ENCODE measurements around the gene GTPBP6. TPM values are rescaled to one million over a fixed set of nuclear protein-coding genes. Genes with fewer than 3 reads are reported as not detected.

The GTPBP6 gene
- total RNA-seq, 3 donors from 2014 or later (not counting 1 experiment from before 2014, with no cell fraction given), result 46.9 to 62.8 (median 49.8) TPM

DNA sequence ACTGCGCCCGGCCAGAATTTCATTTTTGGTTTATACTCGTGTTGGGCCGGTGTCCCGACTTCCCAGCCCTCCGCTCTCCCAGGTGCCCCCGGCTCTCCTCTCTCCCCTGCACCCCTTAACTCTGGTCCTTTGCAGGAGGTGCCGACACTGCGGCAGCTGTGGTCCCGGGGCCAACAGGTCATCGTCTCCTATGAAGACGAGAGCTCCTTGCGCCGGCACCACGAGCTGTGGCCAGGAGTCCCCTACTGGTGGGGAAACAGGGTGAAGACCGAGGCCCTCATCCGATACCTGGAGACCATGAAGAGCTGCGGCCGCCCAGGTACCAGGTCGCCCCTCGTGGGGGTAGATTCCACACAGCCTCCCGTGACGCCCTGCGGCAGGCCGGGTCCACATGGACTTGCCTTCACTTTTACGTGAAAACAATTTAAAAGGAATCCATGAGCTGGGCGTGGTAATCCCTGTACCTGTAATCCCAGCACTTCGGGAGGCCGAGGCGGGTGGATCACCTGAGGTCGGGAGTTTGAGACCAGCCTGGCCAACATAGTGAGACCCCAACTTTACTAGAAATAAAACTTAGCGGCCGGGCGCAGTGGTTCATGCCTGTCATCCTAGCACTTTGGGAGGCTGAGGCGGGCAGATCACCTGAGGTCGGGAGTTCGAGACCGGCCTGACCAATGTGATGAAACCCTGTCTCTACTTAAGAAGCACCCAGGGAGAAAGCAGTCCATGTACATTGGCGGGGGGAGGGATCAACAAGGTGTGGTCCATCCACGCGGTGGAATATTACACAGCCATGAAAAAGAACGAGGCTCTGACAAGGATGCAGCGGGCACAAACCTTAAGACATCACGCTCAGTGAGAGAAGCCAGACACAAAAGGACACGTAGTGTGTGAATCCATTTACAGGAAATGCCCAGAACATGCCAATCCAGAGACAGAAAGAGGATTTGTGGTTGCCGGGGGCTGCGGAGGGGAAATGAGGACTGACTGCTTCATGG is 25.4 kb downstream of the GTPBP6 start:
- no peak overlapping the region for H3K4me3 ChIP-seq (ENCODE audit: low read length)
- no peaks in the 10 kb centered on the region for H3K4me1 Mint-ChIP-seq
- no peak overlapping the region for H3K27ac ChIP-seq (ENCODE audit: low read length)
- no peaks in the 10 kb centered on the region for H3K27me3 ChIP-seq (ENCODE audit: control insufficient read depth, insufficient read depth, low read length)
- TF ChIP-seq, protein P1, sequence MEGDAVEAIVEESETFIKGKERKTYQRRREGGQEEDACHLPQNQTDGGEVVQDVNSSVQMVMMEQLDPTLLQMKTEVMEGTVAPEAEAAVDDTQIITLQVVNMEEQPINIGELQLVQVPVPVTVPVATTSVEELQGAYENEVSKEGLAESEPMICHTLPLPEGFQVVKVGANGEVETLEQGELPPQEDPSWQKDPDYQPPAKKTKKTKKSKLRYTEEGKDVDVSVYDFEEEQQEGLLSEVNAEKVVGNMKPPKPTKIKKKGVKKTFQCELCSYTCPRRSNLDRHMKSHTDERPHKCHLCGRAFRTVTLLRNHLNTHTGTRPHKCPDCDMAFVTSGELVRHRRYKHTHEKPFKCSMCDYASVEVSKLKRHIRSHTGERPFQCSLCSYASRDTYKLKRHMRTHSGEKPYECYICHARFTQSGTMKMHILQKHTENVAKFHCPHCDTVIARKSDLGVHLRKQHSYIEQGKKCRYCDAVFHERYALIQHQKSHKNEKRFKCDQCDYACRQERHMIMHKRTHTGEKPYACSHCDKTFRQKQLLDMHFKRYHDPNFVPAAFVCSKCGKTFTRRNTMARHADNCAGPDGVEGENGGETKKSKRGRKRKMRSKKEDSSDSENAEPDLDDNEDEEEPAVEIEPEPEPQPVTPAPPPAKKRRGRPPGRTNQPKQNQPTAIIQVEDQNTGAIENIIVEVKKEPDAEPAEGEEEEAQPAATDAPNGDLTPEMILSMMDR (IDR thresholded peaks at IDR 0.05), result no peak
- no peaks in the 10 kb centered on the region for H3K36me3 Mint-ChIP-seq
- H3K36me3 ChIP-seq (ENCODE audit: control insufficient read depth, insufficient read depth, low read length), result peaks cover 10% of the 10 kb centered on the region
- no peak overlapping the region for H3K4me3 Mint-ChIP-seq
- WGBS (ENCODE audit: insufficient coverage), result 97% methylated on average over 47 of the region's 47 CpGs
- H3K4me1 ChIP-seq (ENCODE audit: control insufficient read depth, insufficient read depth, low read length), result no peaks in the 10 kb centered on the region
- intact Hi-C loops (cut with micrococcal nuclease), result no loop called here
- H3K27ac Mint-ChIP-seq, result no peak overlapping the region
- ATAC-seq (no peak), DNase-seq (no peak)
- H3K9me3 ChIP-seq (ENCODE audit: control insufficient read depth, insufficient read depth, low read length), result peaks cover 5% of the 10 kb centered on the region
- H3K27me3 Mint-ChIP-seq (ENCODE audit: low read depth in 2 of 2), result no peaks in the 10 kb centered on the region
- no peaks in the 10 kb centered on the region for H3K9me3 Mint-ChIP-seq

DNA sequence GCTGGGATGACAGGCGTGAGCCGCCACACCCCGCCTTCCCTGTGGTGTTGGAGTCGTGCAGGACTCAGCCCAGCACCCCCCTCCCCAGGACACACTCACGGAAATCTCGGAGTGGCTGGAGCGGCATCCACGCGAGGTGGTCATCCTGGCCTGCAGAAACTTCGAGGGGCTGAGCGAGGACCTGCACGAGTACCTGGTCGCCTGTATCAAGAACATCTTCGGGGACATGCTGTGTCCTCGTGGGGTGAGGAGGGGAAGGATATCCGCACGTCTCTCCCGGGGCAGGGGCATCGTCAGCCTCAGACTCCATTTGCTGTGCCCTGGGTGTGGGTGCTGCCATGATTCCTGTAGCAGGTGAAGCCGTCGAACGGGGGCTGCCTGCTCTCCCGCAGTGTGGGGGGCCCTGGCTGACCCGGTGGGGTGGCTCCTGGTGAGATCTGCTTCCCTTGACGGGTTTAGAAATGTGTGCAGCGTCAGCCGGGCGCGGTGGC is 27.1 kb downstream of the GTPBP6 start:
- peaks cover 5% of the 10 kb centered on the region for H3K9me3 ChIP-seq (ENCODE audit: control insufficient read depth, insufficient read depth, low read length)
- peaks cover 10% of the 10 kb centered on the region for H3K36me3 ChIP-seq (ENCODE audit: control insufficient read depth, insufficient read depth, low read length)
- no peak overlapping the region for H3K27ac Mint-ChIP-seq
- H3K36me3 Mint-ChIP-seq, result no peaks in the 10 kb centered on the region
- H3K4me3 Mint-ChIP-seq, result no peak overlapping the region
- no peaks in the 10 kb centered on the region for H3K9me3 Mint-ChIP-seq
- intact Hi-C loops (cut with micrococcal nuclease), result no loop called here
- ATAC-seq (no peak), DNase-seq (no peak)
- no peaks in the 10 kb centered on the region for H3K4me1 ChIP-seq (ENCODE audit: control insufficient read depth, insufficient read depth, low read length)
- no peak overlapping the region for H3K4me3 ChIP-seq (ENCODE audit: low read length)
- H3K27ac ChIP-seq (ENCODE audit: low read length), result no peak overlapping the region
- H3K27me3 ChIP-seq (ENCODE audit: control insufficient read depth, insufficient read depth, low read length), result no peaks in the 10 kb centered on the region
- no peaks in the 10 kb centered on the region for H3K4me1 Mint-ChIP-seq
- TF ChIP-seq, protein P1 (IDR thresholded peaks at IDR 0.05), result no peak
- WGBS (ENCODE audit: insufficient coverage), result 98% methylated on average over 29 of the region's 29 CpGs
- no peaks in the 10 kb centered on the region for H3K27me3 Mint-ChIP-seq (ENCODE audit: low read depth in 2 of 2)

DNA sequence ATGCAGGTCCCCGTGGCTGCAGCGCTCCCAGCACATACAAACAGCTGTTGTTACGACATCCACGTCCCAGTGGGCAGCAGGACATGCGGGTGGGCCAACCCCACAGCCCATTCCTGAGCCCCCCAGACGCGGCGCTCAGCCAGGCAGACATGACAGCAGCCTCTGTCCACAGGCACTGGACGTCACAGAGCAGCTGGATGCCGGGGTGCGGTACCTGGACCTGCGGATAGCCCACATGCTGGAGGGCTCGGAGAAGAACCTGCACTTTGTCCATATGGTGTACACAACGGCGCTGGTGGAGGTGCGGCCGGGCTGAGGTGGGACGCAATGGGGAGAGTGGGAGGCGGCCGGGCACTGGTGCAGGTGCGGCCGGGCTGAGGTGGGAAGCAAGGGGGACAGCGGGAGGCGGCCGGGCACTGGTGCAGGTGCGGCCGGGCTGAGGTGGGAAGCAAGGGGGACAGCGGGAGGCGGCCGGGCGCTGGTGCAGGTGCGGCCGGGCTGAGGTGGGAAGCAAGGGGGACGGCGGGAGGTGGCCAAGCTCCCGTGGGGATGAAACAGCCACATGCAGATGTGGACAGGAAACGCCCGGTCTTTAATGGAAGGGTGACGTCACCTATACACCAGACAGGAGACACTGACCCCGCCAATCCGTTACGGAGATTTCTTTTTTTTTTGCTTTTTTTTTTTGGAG is 28.0 kb downstream of the GTPBP6 start:
- no peaks in the 10 kb centered on the region for H3K4me1 Mint-ChIP-seq

More for the DNA sequence above, 28.0 kb downstream of the GTPBP6 start:
- H3K27ac Mint-ChIP-seq, result no peak overlapping the region
- Histone ChIP-seq H3K4me1 (ENCODE audit: control insufficient read depth, insufficient read depth, low read length) (no peaks in the 10 kb centered on the region), H3K9me3 (ENCODE audit: control insufficient read depth, insufficient read depth, low read length) (peaks cover 5% of the 10 kb centered on the region), H3K36me3 (ENCODE audit: control insufficient read depth, insufficient read depth, low read length) (peaks cover 11% of the 10 kb centered on the region), H3K27me3 (ENCODE audit: control insufficient read depth, insufficient read depth, low read length) (no peaks in the 10 kb centered on the region), H3K4me3 (ENCODE audit: low read length) (no peak overlapping the region), H3K27ac (ENCODE audit: low read length) (no peak overlapping the region)
- ATAC-seq, result no peak
- intact Hi-C loops (cut with micrococcal nuclease), result no loop called here
- no peaks in the 10 kb centered on the region for H3K27me3 Mint-ChIP-seq (ENCODE audit: low read depth in 2 of 2)
- TF ChIP-seq, protein P1 (IDR thresholded peaks at IDR 0.05), result no peak
- WGBS (ENCODE audit: insufficient coverage), result 97% methylated on average over 42 of the region's 42 CpGs
- H3K4me3 Mint-ChIP-seq, result no peak overlapping the region
- H3K9me3 Mint-ChIP-seq, result no peaks in the 10 kb centered on the region
- DNase-seq, result no peak
- no peaks in the 10 kb centered on the region for H3K36me3 Mint-ChIP-seq
